Astrocyte of the spinal cord (primary cell): Measurements from ENCODE around the gene UCMA.
A peak's percentile ranks its signal among the peaks of the same experiment; 100 is the strongest.

ENCODE experiments used
- DNase-seq: peaks from one replicate; pipeline ENCODE4 v3.0.0; 2011; ENCODE audit warnings: low read depth, low spot score
- H3K4me3 ChIP-seq: 2 replicates; pipeline ENCODE4 v1.5.1; 2011; ENCODE audit warnings: low read depth, mild to moderate bottlenecking, low read length, moderate library complexity
- in situ Hi-C: cut with HindIII; loops from 2 replicates; pipeline ENCODE4 v1.10.0; 2017; ENCODE audit warnings: low sequenced_read_pairs
- TF ChIP-seq, protein P1 (sequence below): IDR thresholded peaks from 2 replicates; pipeline ENCODE4 v1.5.1; 2012; ENCODE audit warnings: low read depth, mild to moderate bottlenecking, low read length, inconsistent platforms

Gene UCMA

DNA sequence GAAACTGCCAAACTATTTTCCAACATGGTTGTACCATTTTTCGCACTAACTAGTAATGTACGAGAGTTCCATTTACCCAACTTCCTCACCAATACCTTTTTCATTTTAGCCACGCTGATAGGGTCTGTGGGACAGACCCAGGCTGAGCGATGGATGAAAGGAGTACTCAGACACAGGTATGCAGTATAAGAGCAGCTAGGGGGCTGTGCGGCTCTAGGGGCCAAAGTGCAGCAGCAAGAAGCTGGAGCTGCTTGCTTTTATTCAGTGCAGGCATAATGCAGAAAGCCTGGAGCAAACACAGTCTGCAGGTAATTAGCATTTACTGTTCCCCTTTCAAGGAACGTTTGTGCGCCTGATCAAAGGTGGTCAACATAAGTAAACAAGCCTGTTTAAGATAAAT lies 21.0 kb downstream of the UCMA start:
- no peak overlapping the region for H3K4me3 ChIP-seq
- in situ Hi-C loops = no loop called here
- TF ChIP-seq, protein P1, sequence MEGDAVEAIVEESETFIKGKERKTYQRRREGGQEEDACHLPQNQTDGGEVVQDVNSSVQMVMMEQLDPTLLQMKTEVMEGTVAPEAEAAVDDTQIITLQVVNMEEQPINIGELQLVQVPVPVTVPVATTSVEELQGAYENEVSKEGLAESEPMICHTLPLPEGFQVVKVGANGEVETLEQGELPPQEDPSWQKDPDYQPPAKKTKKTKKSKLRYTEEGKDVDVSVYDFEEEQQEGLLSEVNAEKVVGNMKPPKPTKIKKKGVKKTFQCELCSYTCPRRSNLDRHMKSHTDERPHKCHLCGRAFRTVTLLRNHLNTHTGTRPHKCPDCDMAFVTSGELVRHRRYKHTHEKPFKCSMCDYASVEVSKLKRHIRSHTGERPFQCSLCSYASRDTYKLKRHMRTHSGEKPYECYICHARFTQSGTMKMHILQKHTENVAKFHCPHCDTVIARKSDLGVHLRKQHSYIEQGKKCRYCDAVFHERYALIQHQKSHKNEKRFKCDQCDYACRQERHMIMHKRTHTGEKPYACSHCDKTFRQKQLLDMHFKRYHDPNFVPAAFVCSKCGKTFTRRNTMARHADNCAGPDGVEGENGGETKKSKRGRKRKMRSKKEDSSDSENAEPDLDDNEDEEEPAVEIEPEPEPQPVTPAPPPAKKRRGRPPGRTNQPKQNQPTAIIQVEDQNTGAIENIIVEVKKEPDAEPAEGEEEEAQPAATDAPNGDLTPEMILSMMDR = no peak
- no peak for DNase-seq

DNA sequence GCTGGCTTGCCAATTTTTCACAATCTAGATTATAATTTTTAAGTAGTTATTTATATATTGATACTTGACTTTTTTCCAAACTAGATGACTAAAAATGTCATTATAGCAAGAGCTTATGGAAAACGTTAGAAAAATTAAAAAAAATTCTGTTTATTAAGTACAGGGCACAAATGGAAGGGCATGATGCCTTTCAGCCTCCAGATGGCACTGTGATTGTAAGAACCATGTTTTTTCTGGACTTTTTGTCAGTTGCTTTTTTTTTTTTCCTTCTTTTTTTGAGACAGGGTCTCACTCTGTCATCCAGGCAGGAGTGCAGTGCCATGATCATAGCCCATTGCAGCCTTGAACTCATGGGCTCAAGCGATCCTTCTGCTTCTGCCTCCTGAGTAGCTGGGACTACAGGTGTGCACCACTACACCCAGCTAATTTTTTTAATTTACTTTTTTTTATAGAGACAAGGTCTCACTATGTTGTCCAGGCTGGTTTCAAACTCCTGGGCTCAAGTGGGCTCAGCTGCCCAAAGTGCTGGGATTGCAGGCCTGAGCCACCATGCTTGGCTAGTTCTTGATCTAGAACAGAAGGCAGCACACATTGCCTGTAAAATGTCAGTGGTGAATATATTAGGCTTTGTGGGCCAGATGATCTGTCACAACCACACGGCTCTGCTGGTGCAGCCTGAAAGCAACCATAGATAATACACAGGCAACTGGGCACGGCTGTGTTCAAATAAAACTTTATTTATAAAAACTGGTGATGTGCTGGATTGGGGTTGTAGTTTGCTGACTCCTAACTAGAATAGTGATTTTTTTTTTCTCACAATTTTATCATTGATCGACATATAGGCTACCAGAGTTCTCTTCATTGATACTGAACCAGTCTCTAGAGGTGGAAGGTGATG lies 27.4 kb downstream of the UCMA start:
- DNase-seq = peak; percentile 55
- no peak overlapping the region for H3K4me3 ChIP-seq
- in situ Hi-C loops = no loop called here
- TF ChIP-seq, protein P1 = peak; percentile 69

DNA sequence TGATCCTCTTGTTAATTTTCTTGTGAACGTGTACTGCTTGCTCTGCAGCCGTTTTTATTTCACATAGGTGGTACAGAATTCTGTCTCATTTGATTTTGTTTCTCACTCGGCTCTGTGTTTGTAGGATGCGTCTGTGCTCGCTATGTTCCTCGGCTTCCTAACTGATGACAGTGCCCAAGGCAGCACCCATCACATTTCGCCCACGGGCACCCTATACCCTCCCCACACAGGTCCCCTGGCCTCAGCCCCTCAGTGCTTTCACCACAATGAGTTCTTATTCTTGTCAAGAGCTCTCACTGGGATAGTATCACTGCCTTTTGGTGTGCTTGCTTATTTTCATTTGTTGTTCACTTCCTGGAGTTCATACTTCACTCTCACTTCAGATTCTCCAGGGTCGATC lies 28.1 kb downstream of the UCMA start:
- no peak for DNase-seq
- TF ChIP-seq, protein P1 = no peak
- H3K4me3 ChIP-seq = no peak overlapping the region
- in situ Hi-C loops = no loop called here

DNA sequence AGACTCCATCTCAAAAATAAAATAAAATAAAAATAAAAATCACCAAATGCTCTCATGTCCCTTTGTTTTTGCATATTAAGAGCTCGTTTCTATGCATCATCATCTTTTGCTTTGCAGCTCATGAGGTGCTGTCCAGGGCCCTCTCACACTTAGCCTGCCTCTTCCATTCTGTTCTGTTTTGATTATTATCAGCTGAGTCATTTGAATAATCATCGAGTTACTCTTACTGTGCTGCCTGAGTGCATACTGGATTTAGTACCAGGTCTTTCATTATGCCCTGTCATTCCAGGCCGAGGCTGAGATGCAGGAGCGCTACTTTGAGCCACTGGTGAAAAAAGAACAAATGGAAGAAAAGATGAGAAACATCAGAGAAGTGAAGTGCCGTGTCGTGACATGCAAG lies 33.0 kb downstream of the UCMA start:
- peak; percentile 5 for DNase-seq
- in situ Hi-C loops = no loop called here
- TF ChIP-seq, protein P1 = no peak
- H3K4me3 ChIP-seq = no peak overlapping the region

DNA sequence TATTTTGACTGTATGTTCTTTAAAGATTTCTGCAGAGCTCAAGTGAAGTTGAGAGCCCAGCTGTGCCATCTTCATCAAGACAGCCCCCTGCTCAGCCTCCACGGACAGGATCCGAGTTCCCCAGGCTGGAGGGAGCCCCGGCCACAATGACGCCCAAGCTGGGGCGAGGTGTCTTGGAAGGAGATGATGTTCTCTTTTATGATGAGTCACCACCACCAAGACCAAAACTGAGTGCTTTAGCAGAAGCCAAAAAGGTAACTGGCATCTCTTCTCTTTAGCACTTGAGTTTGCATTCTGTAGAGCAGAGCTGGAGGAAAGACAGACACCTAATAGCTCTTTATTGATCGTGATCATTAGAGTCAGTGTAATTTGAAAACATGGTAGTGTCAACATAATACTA lies 39.2 kb downstream of the UCMA start:
- no peak overlapping the region for H3K4me3 ChIP-seq
- DNase-seq = no peak
- TF ChIP-seq, protein P1 = no peak
- in situ Hi-C loops = no loop called here

DNA sequence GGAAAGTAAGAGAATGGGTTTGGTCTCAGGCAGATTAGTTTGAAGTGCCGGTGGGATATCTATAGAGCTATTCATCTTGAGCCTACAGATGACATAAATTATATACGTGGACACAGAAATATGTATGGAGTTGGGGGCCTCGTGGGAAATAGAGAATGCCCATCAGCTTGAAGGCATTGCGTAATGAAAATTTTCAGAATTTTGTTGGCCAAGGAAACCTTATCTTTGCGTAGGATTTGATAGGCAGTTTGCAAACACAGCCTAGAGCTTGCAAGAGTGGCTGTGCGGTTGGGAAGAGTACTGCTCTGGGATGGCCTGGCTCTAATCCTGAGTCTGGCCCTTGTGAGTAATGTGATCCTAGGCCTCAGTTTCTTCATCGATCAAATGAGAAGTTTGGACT lies 40.5 kb downstream of the UCMA start:
- in situ Hi-C loops = no loop called here
- DNase-seq = no peak
- TF ChIP-seq, protein P1 = no peak
- no peak overlapping the region for H3K4me3 ChIP-seq
